ENCODE measurements around the gene NLRP6. TPM values are rescaled to one million over a fixed set of nuclear protein-coding genes. Genes with fewer than 3 reads are reported as not detected.
"Not testable (repeated sequence)": the region's sequence is repeated elsewhere in the genome, so short reads cannot be mapped to it uniquely, and the experiment has no call there.

Gene NLRP6
- total RNA-seq, result 1 to 10 TPM; 3.8 to 6.9 TPM

- no peak for ATAC-seq
- CTCF ChIA-PET, result interaction anchor here (1.0 to 5.2 kb wide), 7 partner anchors 9 to 90 kb away, joined by 3 to 29 read pairs (median 7); no protein-coding TSS in a partner anchor
- DNase-seq, result no peak
- Mint-ChIP-seq H3K4me3 (peak within 1 kb of the TSS; percentile 57), H3K36me3 (peaks cover 25% of the 10 kb centered on the region), H3K27ac (peak within 1 kb of the TSS; percentile 47), H3K27me3 (peaks cover 68% of the 10 kb centered on the region), H3K4me1 (peaks cover 42% of the 10 kb centered on the region), H3K9me3 (ENCODE audit: low read depth) (peaks cover 3% of the 10 kb centered on the region)
These were observed at the start of gene NLRP6 for GRCh38 chr11:278001-278951. NLRP6 (plus strand) TSS chr11:278407; CDS start chr11:278570, 163 bp downstream.

GRCh38 chr11:230431-230830 lies 47.8 kb upstream of the NLRP6 start:
- no peak for DNase-seq
- Mint-ChIP-seq H3K27ac (no peak overlapping the region), H3K27me3 (no peaks in the 10 kb centered on the region), H3K4me3 (no peak overlapping the region), H3K9me3 (ENCODE audit: low read depth) (no peaks in the 10 kb centered on the region), H3K4me1 (peaks cover 12% of the 10 kb centered on the region), H3K36me3 (no peaks in the 10 kb centered on the region)
- no peak for ATAC-seq
- CTCF ChIA-PET, result interaction anchor here (2.3 kb wide), 1 partner anchor 20 kb away, joined by 7 read pairs; no protein-coding TSS in a partner anchor

GRCh38 chr11:232783-233565 lies 45.2 kb upstream of the NLRP6 start:
- ATAC-seq (no peak), DNase-seq (no peak)
- no peak overlapping the region for H3K27ac Mint-ChIP-seq
- peaks cover 13% of the 10 kb centered on the region for H3K4me1 Mint-ChIP-seq
- no peaks in the 10 kb centered on the region for H3K27me3 Mint-ChIP-seq
- no peaks in the 10 kb centered on the region for H3K9me3 Mint-ChIP-seq (ENCODE audit: low read depth)
- H3K4me3 Mint-ChIP-seq, result no peak overlapping the region
- CTCF ChIA-PET, result no interaction called here
- no peaks in the 10 kb centered on the region for H3K36me3 Mint-ChIP-seq

- Mint-ChIP-seq H3K4me1 (peaks cover 33% of the 10 kb centered on the region), H3K9me3 (ENCODE audit: low read depth) (no peaks in the 10 kb centered on the region), H3K36me3 (no peaks in the 10 kb centered on the region), H3K4me3 (peak overlapping the region; percentile 83), H3K27me3 (no peaks in the 10 kb centered on the region), H3K27ac (peak overlapping the region; percentile 79)
- CTCF ChIA-PET, result interaction anchor here (0.6 to 2.2 kb wide), 5 partner anchors 16 to 32 kb away, joined by 3 to 7 read pairs (median 3); partner anchors contain the start of genes BET1L and RIC8A
- no peak for ATAC-seq
- DNase-seq, result no peak
These were observed 43.0 kb upstream of the NLRP6 start for GRCh38 chr11:235180-235579.

GRCh38 chr11:235609-235996 lies 42.6 kb upstream of the NLRP6 start:
- CTCF ChIA-PET, result interaction anchor here (0.6 to 2.2 kb wide), 6 partner anchors 16 to 32 kb away, joined by 3 to 7 read pairs (median 3); partner anchors contain the start of genes BET1L and RIC8A
- ATAC-seq (peak; percentile 11), DNase-seq (peak; percentile 74)
- Mint-ChIP-seq H3K4me3 (peak overlapping the region; percentile 83), H3K4me1 (peaks cover 36% of the 10 kb centered on the region), H3K36me3 (peaks cover 3% of the 10 kb centered on the region), H3K27ac (peak overlapping the region; percentile 79), H3K27me3 (no peaks in the 10 kb centered on the region), H3K9me3 (ENCODE audit: low read depth) (no peaks in the 10 kb centered on the region)

GRCh38 chr11:235997-236773 lies 42.0 kb upstream of the NLRP6 start, which contains the start of gene SIRT3:
SIRT3 (minus strand) TSS chr11:236342; CDS start chr11:236328, 14 bp downstream.
- DNase-seq (peak; percentile 92), ATAC-seq (peak; percentile 89)
- H3K27me3 Mint-ChIP-seq, result no peaks in the 10 kb centered on the region
- peaks cover 5% of the 10 kb centered on the region for H3K36me3 Mint-ChIP-seq
- H3K9me3 Mint-ChIP-seq (ENCODE audit: low read depth), result no peaks in the 10 kb centered on the region
- peaks cover 37% of the 10 kb centered on the region for H3K4me1 Mint-ChIP-seq
- peak within 1 kb of the TSS; percentile 83 for H3K4me3 Mint-ChIP-seq
- H3K27ac Mint-ChIP-seq, result peak within 1 kb of the TSS; percentile 99
- CTCF ChIA-PET, result interaction anchor here (1.1 to 2.4 kb wide), 6 partner anchors 14 to 171 kb away, joined by 3 to 19 read pairs (median 6); partner anchors contain the start of genes BET1L and RIC8A

- peak within 1 kb of the TSS; percentile 83 for H3K4me3 Mint-ChIP-seq
- peak within 1 kb of the TSS; percentile 99 for H3K27ac Mint-ChIP-seq
- peaks cover 14% of the 10 kb centered on the region for H3K36me3 Mint-ChIP-seq
- H3K4me1 Mint-ChIP-seq, result peaks cover 46% of the 10 kb centered on the region
- ATAC-seq (peak; percentile 89), DNase-seq (peak; percentile 92)
- CTCF ChIA-PET, result interaction anchor here (0.5 to 2.4 kb wide), 9 partner anchors 11 to 479 kb away, joined by 3 to 19 read pairs (median 4); partner anchors contain the start of genes BET1L and RIC8A
- H3K27me3 Mint-ChIP-seq, result no peaks in the 10 kb centered on the region
- no peaks in the 10 kb centered on the region for H3K9me3 Mint-ChIP-seq (ENCODE audit: low read depth)
These were observed 41.1 kb upstream of the NLRP6 start, which contains the start of gene PSMD13 for GRCh38 chr11:236774-237767. PSMD13 (plus strand) TSS chr11:236976; CDS start chr11:237050, 74 bp downstream.

GRCh38 chr11:238346-238745 lies 39.9 kb upstream of the NLRP6 start:
- Mint-ChIP-seq H3K36me3 (peaks cover 24% of the 10 kb centered on the region), H3K4me3 (peak overlapping the region; percentile 32), H3K27ac (peak overlapping the region; percentile 40), H3K4me1 (peaks cover 51% of the 10 kb centered on the region)
- CTCF ChIA-PET, result interaction anchor here (0.6 to 2.4 kb wide), 5 partner anchors 10 to 169 kb away, joined by 3 to 19 read pairs (median 5); partner anchors contain the start of genes BET1L and RIC8A
- not testable (repeated sequence) for DNase-seq; H3K27me3 Mint-ChIP-seq; H3K9me3 Mint-ChIP-seq (ENCODE audit: low read depth); ATAC-seq

GRCh38 chr11:240315-240714 lies 37.9 kb upstream of the NLRP6 start:
- no peak overlapping the region for H3K27ac Mint-ChIP-seq

GRCh38 chr11:241634-242033 lies 36.6 kb upstream of the NLRP6 start:
- peaks cover 45% of the 10 kb centered on the region for H3K36me3 Mint-ChIP-seq
- peaks cover 61% of the 10 kb centered on the region for H3K4me1 Mint-ChIP-seq
- ATAC-seq (no peak), DNase-seq (no peak)
- H3K4me3 Mint-ChIP-seq, result no peak overlapping the region
- H3K27me3 Mint-ChIP-seq, result no peaks in the 10 kb centered on the region
- no peaks in the 10 kb centered on the region for H3K9me3 Mint-ChIP-seq (ENCODE audit: low read depth)
- CTCF ChIA-PET, result interaction anchor here (0.9 to 3.4 kb wide), 3 partner anchors 9 to 39 kb away, joined by 4 to 13 read pairs (median 4); no protein-coding TSS in a partner anchor
- peak overlapping the region; percentile 2 for H3K27ac Mint-ChIP-seq

More at GRCh38 chr11:240315-240714, 37.9 kb upstream of the NLRP6 start:
- DNase-seq, result no peak
- H3K4me3 Mint-ChIP-seq, result no peak overlapping the region
- CTCF ChIA-PET, result interaction anchor here (0.6 to 3.4 kb wide), 3 partner anchors 10 to 183 kb away, joined by 3 to 13 read pairs (median 3); no protein-coding TSS in a partner anchor
- ATAC-seq, result no peak
- peaks cover 62% of the 10 kb centered on the region for H3K4me1 Mint-ChIP-seq
- peaks cover 35% of the 10 kb centered on the region for H3K36me3 Mint-ChIP-seq
- H3K9me3 Mint-ChIP-seq (ENCODE audit: low read depth), result no peaks in the 10 kb centered on the region
- no peaks in the 10 kb centered on the region for H3K27me3 Mint-ChIP-seq

- Mint-ChIP-seq H3K9me3 (ENCODE audit: low read depth) (no peaks in the 10 kb centered on the region), H3K4me3 (no peak overlapping the region), H3K36me3 (peaks cover 65% of the 10 kb centered on the region), H3K27ac (peak overlapping the region; percentile 71), H3K4me1 (peaks cover 45% of the 10 kb centered on the region), H3K27me3 (no peaks in the 10 kb centered on the region)
- ATAC-seq (peak; percentile 68), DNase-seq (no peak)
- CTCF ChIA-PET, result interaction anchor here (0.7 to 1.3 kb wide), 5 partner anchors 19 to 115 kb away, joined by 3 to 4 read pairs (median 3); no protein-coding TSS in a partner anchor
These were observed 33.8 kb upstream of the NLRP6 start for GRCh38 chr11:244376-244775.
